Measurements from ENCODE around the gene MAMSTR. TPM values are rescaled to one million over a fixed set of nuclear protein-coding genes. Genes with fewer than 3 reads are reported as not detected.

The MAMSTR gene
- total and polyA plus RNA-seq, 2 of the 4 experiments (the other 2 are of a cell fraction), result 0.18 to 1.9 TPM

DNA sequence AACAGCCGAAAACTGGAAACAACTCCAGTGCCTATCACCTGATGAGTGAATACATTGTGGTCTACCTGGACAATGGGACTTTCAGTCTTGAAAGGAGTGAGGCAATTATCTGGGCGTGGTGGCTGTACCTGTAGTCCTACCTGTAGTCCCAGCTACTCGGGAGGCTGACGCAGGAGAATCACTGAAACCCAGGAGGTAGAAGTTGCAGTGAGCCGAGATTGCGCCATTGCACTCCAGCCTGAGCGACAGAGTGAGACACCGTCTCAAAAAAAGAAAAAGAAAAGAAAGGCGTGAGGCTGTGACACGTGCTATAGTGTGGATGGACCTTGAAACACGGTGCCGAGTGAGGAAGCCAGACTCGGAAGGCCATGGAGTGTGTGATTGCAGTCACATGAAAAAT is 42.6 kb downstream of the MAMSTR start:
- 86% methylated on average over 12 of the region's 13 CpGs; no CpG with 5 or more reads in 1 of the 2 experiments for WGBS, 2 experiments (ENCODE audit: extremely low coverage in 2 of 2, insufficient read length in 1 of 2)
- no peak overlapping the region for H3K18ac ChIP-seq (ENCODE audit: low read depth, low read length)
- H2BK20ac ChIP-seq (ENCODE audit: low read depth, low read length), result no peak overlapping the region
- dilution Hi-C loops (cut with HindIII; ENCODE audit: low sequenced_read_pairs, unreplicated experiment) (no loop called here), in situ Hi-C loops (cut with MboI; ENCODE audit: low sequenced_read_pairs) (no loop called here), intact Hi-C loops (cut with micrococcal nuclease) (loop anchor here (5.0 kb wide), 1 partner anchor 105 kb away; no protein-coding TSS in a partner anchor)
- TF ChIP-seq, protein P1, sequence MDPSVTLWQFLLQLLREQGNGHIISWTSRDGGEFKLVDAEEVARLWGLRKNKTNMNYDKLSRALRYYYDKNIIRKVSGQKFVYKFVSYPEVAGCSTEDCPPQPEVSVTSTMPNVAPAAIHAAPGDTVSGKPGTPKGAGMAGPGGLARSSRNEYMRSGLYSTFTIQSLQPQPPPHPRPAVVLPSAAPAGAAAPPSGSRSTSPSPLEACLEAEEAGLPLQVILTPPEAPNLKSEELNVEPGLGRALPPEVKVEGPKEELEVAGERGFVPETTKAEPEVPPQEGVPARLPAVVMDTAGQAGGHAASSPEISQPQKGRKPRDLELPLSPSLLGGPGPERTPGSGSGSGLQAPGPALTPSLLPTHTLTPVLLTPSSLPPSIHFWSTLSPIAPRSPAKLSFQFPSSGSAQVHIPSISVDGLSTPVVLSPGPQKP (IDR thresholded peaks at IDR 0.05; ENCODE audit: borderline replicate concordance, low read depth, low read length), result no peak
- TF ChIP-seq CHD1 (IDR thresholded peaks at IDR 0.05; ENCODE audit: low read depth, low read length), result no peak
- TF ChIP-seq RFX5 (IDR thresholded peaks at IDR 0.05; ENCODE audit: low read depth, low read length), result no peak
- TF ChIP-seq BHLHE40 (IDR thresholded peaks at IDR 0.05; ENCODE audit: low read depth, low read length), result no peak
- no peak for TF ChIP-seq FOS (IDR thresholded peaks at IDR 0.05; ENCODE audit: low read depth, low read length)
- TF ChIP-seq POLR2A (IDR thresholded peaks at IDR 0.05; ENCODE audit: low read depth, low read length), result no peak
- TF ChIP-seq, protein P2, sequence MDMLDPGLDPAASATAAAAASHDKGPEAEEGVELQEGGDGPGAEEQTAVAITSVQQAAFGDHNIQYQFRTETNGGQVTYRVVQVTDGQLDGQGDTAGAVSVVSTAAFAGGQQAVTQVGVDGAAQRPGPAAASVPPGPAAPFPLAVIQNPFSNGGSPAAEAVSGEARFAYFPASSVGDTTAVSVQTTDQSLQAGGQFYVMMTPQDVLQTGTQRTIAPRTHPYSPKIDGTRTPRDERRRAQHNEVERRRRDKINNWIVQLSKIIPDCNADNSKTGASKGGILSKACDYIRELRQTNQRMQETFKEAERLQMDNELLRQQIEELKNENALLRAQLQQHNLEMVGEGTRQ (IDR thresholded peaks at IDR 0.05; ENCODE audit: low read depth, low read length), result no peak
- TF ChIP-seq NFE2L2 (IDR thresholded peaks at IDR 0.05; ENCODE audit: low read depth, low read length), result no peak
- no peak for TF ChIP-seq MAFK (IDR thresholded peaks at IDR 0.05; ENCODE audit: low read depth, low read length)
- no peak for TF ChIP-seq MAZ (IDR thresholded peaks at IDR 0.05; ENCODE audit: borderline replicate concordance, low read depth, low read length)
- TF ChIP-seq MXI1 (IDR thresholded peaks at IDR 0.05; ENCODE audit: borderline replicate concordance, low read depth, low read length), result no peak
- no peak for TF ChIP-seq RCOR1 (IDR thresholded peaks at IDR 0.05; ENCODE audit: insufficient replicate concordance, low read length)
- no peak for TF ChIP-seq RAD21 (IDR thresholded peaks at IDR 0.05; ENCODE audit: low read length)
- TF ChIP-seq CEBPB (IDR thresholded peaks at IDR 0.05; ENCODE audit: low read depth, low read length), result no peak
- TF ChIP-seq, protein P3, sequence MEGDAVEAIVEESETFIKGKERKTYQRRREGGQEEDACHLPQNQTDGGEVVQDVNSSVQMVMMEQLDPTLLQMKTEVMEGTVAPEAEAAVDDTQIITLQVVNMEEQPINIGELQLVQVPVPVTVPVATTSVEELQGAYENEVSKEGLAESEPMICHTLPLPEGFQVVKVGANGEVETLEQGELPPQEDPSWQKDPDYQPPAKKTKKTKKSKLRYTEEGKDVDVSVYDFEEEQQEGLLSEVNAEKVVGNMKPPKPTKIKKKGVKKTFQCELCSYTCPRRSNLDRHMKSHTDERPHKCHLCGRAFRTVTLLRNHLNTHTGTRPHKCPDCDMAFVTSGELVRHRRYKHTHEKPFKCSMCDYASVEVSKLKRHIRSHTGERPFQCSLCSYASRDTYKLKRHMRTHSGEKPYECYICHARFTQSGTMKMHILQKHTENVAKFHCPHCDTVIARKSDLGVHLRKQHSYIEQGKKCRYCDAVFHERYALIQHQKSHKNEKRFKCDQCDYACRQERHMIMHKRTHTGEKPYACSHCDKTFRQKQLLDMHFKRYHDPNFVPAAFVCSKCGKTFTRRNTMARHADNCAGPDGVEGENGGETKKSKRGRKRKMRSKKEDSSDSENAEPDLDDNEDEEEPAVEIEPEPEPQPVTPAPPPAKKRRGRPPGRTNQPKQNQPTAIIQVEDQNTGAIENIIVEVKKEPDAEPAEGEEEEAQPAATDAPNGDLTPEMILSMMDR (conservative IDR thresholded peaks at IDR 0.05; ENCODE audit: low read depth, low read length), result no peak
- TF ChIP-seq SMC3 (IDR thresholded peaks at IDR 0.05; ENCODE audit: low read depth, low read length), result no peak
- DNase-seq (no peak), ATAC-seq (ENCODE audit: low read depth) (no peak)
- H3K4me3 ChIP-seq (ENCODE audit: insufficient read depth, low read depth, low read length), result no peak overlapping the region
- H3K79me1 ChIP-seq (ENCODE audit: low read depth in 1 of 2, low read length in 2 of 2), result no peaks in the 10 kb centered on the region
- no peak overlapping the region for H3K4me2 ChIP-seq (ENCODE audit: low read depth, low read length)
- no peak overlapping the region for H2BK5ac ChIP-seq (ENCODE audit: low read depth, low read length, poor library complexity, severe bottlenecking)
- ChIA-PET CTCF (no interaction called here), POLR2A (ENCODE audit: unreplicated experiment) (no interaction called here)
- H3K14ac ChIP-seq (replicated peaks; ENCODE audit: low read depth, low read length), result no peak overlapping the region
- H3K36me3 ChIP-seq (ENCODE audit: control insufficient read depth, insufficient read depth, low read length), result no peaks in the 10 kb centered on the region
- H2BK15ac ChIP-seq (ENCODE audit: low read depth, low read length), result no peak overlapping the region
- no peak overlapping the region for H2AK9ac ChIP-seq (replicated peaks; ENCODE audit: low read depth, low read length, poor library complexity)
- no peak overlapping the region for H3K4ac ChIP-seq (ENCODE audit: low read depth, low read length)
- H3K56ac ChIP-seq (ENCODE audit: extremely low read depth, insufficient read depth, low read length), result no peak overlapping the region
- H3K27me3 ChIP-seq (ENCODE audit: control insufficient read depth, insufficient read depth, low read length), result peaks cover 9% of the 10 kb centered on the region; the same call in 1 of the 2 replicates
- H3K9me3 ChIP-seq (ENCODE audit: control insufficient read depth, insufficient read depth, low read length), result no peaks in the 10 kb centered on the region
- peaks cover 3% of the 10 kb centered on the region; the same call in 1 of the 2 replicates for H3K4me1 ChIP-seq (ENCODE audit: control insufficient read depth, insufficient read depth, low read length)
- no peak overlapping the region for H3K9ac ChIP-seq (ENCODE audit: low read depth, low read length)
- no peak overlapping the region for H4K8ac ChIP-seq (ENCODE audit: low read depth in 2 of 2, low read length in 2 of 2)
- H2BK120ac ChIP-seq (ENCODE audit: low read depth, low read length), result no peak overlapping the region
- peaks cover 7% of the 10 kb centered on the region for H3K9me1 ChIP-seq (ENCODE audit: insufficient read depth, low read length)
- no peak overlapping the region for H3K27ac ChIP-seq (ENCODE audit: insufficient read depth, low read length)
- no peak overlapping the region for H4K91ac ChIP-seq (ENCODE audit: insufficient read depth, low read depth, low read length)
- no peak overlapping the region for H2AK5ac ChIP-seq (ENCODE audit: low read depth, low read length)
- H4K5ac ChIP-seq (ENCODE audit: low read depth, low read length), result no peak overlapping the region
- peaks cover 6% of the 10 kb centered on the region; the same call in 1 of the 2 replicates for H4K20me1 ChIP-seq (ENCODE audit: insufficient read depth, low read length)
- H3K23ac ChIP-seq (ENCODE audit: low read depth, low read length), result no peak overlapping the region
- no peak overlapping the region for H2AFZ ChIP-seq (replicated peaks; ENCODE audit: low read length, poor library complexity)
- no TSS peak for BruUV-seq (replicated peaks)
